A549 (cell line): Measurements from ENCODE around the gene THADA. TPM values are rescaled to one million over a fixed set of nuclear protein-coding genes. Genes with fewer than 3 reads are reported as not detected.

Source experiments
- ATAC-seq, 2 experiments: fragments of 200-7000 bp in 1 of 2; fragments of >200 bp in 1 of 2; cut with Nextera tagmentation in 1 of 2; cut with Tn5 transposase in 1 of 2; 3 replicates each; pipeline versions ENCODE4 v1.8.0 to v1.9.1; 2018 to 2020; ENCODE audit warnings: mild to moderate bottlenecking in 1 of 2, moderate library complexity in 1 of 2
- CTCF ChIA-PET: fragments of 300-600 bp; sonication (Branson Sonifier 250); formaldehyde crosslinking; extraction: SDS; loops from one replicate; lab custom pipeline; 2021; ENCODE audit warnings: antibody characterized with exemption, inconsistent platforms; lab: Yijun Ruan, JAX
- POLR2A ChIA-PET: fragments of 350-600 bp; formaldehyde crosslinking; extraction: SDS; loops from one replicate; lab custom pipeline; 2021; ENCODE audit warnings: antibody characterized with exemption, inconsistent platforms; lab: Yijun Ruan, JAX
- DNase-seq, 2 experiments: peaks; one replicate each; pipeline versions ENCODE4 v3.0.0 to v3.0.0-alpha.2; 2011 to 2016; ENCODE audit warnings: low read depth in 1 of 2, low spot score in 1 of 2
- FAIRE-seq: peaks from 2 replicates; lab custom pipeline; 2011; peaks lifted over from hg19 to GRCh38; lab: Jason Lieb, UNC
- H3K27ac ChIP-seq, 2 experiments: fragments of >200 bp; sonication (Bioruptor Twin); formaldehyde crosslinking; 3 replicates each; pipeline ENCODE4 v1.5.1; 2016 to 2017
- H3K4me1 ChIP-seq: fragments of >200 bp; sonication (Bioruptor Twin); formaldehyde crosslinking; 3 replicates; pipeline ENCODE4 v1.6.1; 2016
- H3K4me2 ChIP-seq: fragments of >200 bp; sonication (Bioruptor Twin); formaldehyde crosslinking; 3 replicates; pipeline ENCODE4 v1.6.1; 2016
- H3K4me3 ChIP-seq: fragments of >200 bp; sonication (Bioruptor Twin); formaldehyde crosslinking; 3 replicates; pipeline ENCODE4 v1.5.1; 2016
- H3K9me3 ChIP-seq: fragments of >200 bp; sonication (Bioruptor Twin); formaldehyde crosslinking; 3 replicates; pipeline ENCODE4 v1.6.1; 2016
- ATOH8 ChIP-seq: fragments of 250-450 bp; sonication (Bioruptor Pico); IDR thresholded peaks from 2 replicates; pipeline ENCODE4 v1.5.0; 2020; ENCODE audit warnings: low read depth, mild to moderate bottlenecking, moderate library complexity
- CHD2 ChIP-seq: fragments of 150-350 bp; IDR thresholded peaks from 2 replicates; pipeline ENCODE4 v1.6.1; 2014; ENCODE audit warnings: low read length; ENCODE audit not compliant: partially characterized antibody
- CHD4 ChIP-seq: fragments of 200-600 bp; sonication (generic); IDR thresholded peaks from 2 replicates; pipeline ENCODE4 v1.6.1; 2016; ENCODE audit warnings: antibody characterized with exemption, mild to moderate bottlenecking, borderline replicate concordance
- E2F6 ChIP-seq: IDR thresholded peaks from 2 replicates; pipeline ENCODE4 v1.6.1; 2012; ENCODE audit warnings: low read depth, borderline replicate concordance
- EHF ChIP-seq: fragments of 250-450 bp; sonication (Bioruptor Pico); IDR thresholded peaks from 2 replicates; pipeline ENCODE4 v1.5.0; 2020; ENCODE audit warnings: mild to moderate bottlenecking
- EHMT2 ChIP-seq: fragments of 200-600 bp; sonication (generic); IDR thresholded peaks from 2 replicates; pipeline ENCODE4 v1.6.1; 2016; ENCODE audit warnings: antibody characterized with exemption, low read depth, mild to moderate bottlenecking, moderate library complexity
- ELK1 ChIP-seq: fragments of 150-350 bp; IDR thresholded peaks from 2 replicates; pipeline ENCODE4 v1.6.1; 2014; ENCODE audit warnings: low read depth, mild to moderate bottlenecking, low read length
- EP300 ChIP-seq, 2 experiments: fragments of >200 bp; sonication (Bioruptor Twin); formaldehyde crosslinking; IDR thresholded peaks; 2 replicates in 1 of 2; 3 replicates in 1 of 2; pipeline ENCODE4 v1.6.1; 2016 to 2017
- FOSB ChIP-seq: fragments of 250-450 bp; sonication (Bioruptor Pico); IDR thresholded peaks from 2 replicates; pipeline ENCODE4 v1.5.0; 2020; ENCODE audit warnings: mild to moderate bottlenecking, moderate library complexity
- HEYL ChIP-seq: fragments of 250-450 bp; sonication (Bioruptor Pico); IDR thresholded peaks from 2 replicates; pipeline ENCODE4 v1.8.0; 2021; ENCODE audit warnings: mild to moderate bottlenecking, moderate library complexity
- HMGXB4 ChIP-seq: fragments of 250-450 bp; sonication (Bioruptor Pico); IDR thresholded peaks from 2 replicates; pipeline ENCODE4 v1.5.0; 2021; ENCODE audit warnings: mild to moderate bottlenecking, moderate library complexity, borderline replicate concordance
- HOXB13 ChIP-seq: fragments of 250-450 bp; sonication (Bioruptor Pico); IDR thresholded peaks from 2 replicates; pipeline ENCODE4 v1.5.0; 2020; ENCODE audit warnings: low read depth, mild to moderate bottlenecking, moderate library complexity
- HOXB5 ChIP-seq: fragments of 250-450 bp; sonication (Bioruptor Pico); IDR thresholded peaks from 2 replicates; pipeline ENCODE4 v1.5.0; 2020; ENCODE audit warnings: mild to moderate bottlenecking, moderate library complexity
- MAFK ChIP-seq: fragments of 450-650 bp; IDR thresholded peaks from 2 replicates; pipeline ENCODE4 v1.6.1; 2014; ENCODE audit not compliant: partially characterized antibody
- MAX ChIP-seq: IDR thresholded peaks from 2 replicates; pipeline ENCODE4 v1.6.1; 2012
- RARB ChIP-seq: fragments of 250-450 bp; sonication (Bioruptor Pico); IDR thresholded peaks from 2 replicates; pipeline ENCODE4 v1.8.0; 2021; ENCODE audit warnings: mild to moderate bottlenecking, moderate library complexity
- TP53 ChIP-seq: fragments of 250-450 bp; sonication (Bioruptor Pico); IDR thresholded peaks from 2 replicates; pipeline ENCODE4 v1.5.0; 2021; ENCODE audit warnings: mild to moderate bottlenecking, moderate library complexity
- ZC3H11A ChIP-seq: fragments of 450-650 bp; IDR thresholded peaks from 2 replicates; pipeline ENCODE4 v1.6.1; 2014; ENCODE audit warnings: antibody characterized with exemption, mild to moderate bottlenecking
- WGBS: methylation state at CpG from one replicate; pipeline ENCODE4 v1.1.6; 2017; ENCODE audit errors: missing lambda C conversion rate; 5-methylcytosine and 5-hydroxymethylcytosine counted together
- polyA plus RNA-seq, 4 experiments: library from polyadenylated mRNA; depleted of rRNA in 3 of 4; stranded (reverse); fragments of >200 nt; fragmentation: RNase III in 1 of 4; extraction: RNeasy Plus Mini Kit Qiagen cat#74134 plus additional on column Dnase treatment in 1 of 4; gene quantifications; 2 replicates in 3 of 4; 3 replicates in 1 of 4; pipeline ENCODE4 v1.2.3, GENCODE V29; 2011 to 2017

Gene THADA
- polyA plus RNA-seq, 2 of the 4 experiments (the other 2 are of a cell fraction): 21.8 to 37.9 TPM

GRCh38 chr2:43267381-43267780 lies 328.5 kb downstream of the THADA start:
- DNase-seq (no peak), ATAC-seq (no peak), FAIRE-seq (no peak)
- WGBS: 93% methylated on average over 7 of the region's 7 CpGs
- Histone ChIP-seq H3K9me3 (no peaks in the 10 kb centered on the region), H3K4me3 (no peak overlapping the region), H3K27ac (no peak overlapping the region), H3K4me2 (no peak overlapping the region), H3K4me1 (peaks cover 3% of the 10 kb centered on the region; the same call in 1 of the 3 replicates)
- POLR2A ChIA-PET: no interaction called here
- no peak for TF ChIP-seq ZC3H11A
- TF ChIP-seq ELK1: no peak
- TF ChIP-seq EP300 (IDR thresholded peaks at IDR 0.05): no peak
- CTCF ChIA-PET: interaction anchor here (0.8 to 2.2 kb wide), 6 partner anchors 10 to 322 kb away, joined by 3 to 8 read pairs (median 4); no protein-coding TSS in a partner anchor

GRCh38 chr2:43266711-43267111 lies 329.1 kb downstream of the THADA start:
- ATAC-seq (no peak), FAIRE-seq (no peak), DNase-seq (no peak)
- Histone ChIP-seq H3K4me2 (no peak overlapping the region), H3K4me1 (peaks cover 3% of the 10 kb centered on the region; the same call in 1 of the 3 replicates), H3K27ac (no peak overlapping the region), H3K9me3 (no peaks in the 10 kb centered on the region), H3K4me3 (no peak overlapping the region)
- 92% methylated on average over 4 of the region's 4 CpGs for WGBS
- ChIA-PET CTCF (interaction anchor here (1.0 to 2.2 kb wide), 5 partner anchors 15 to 523 kb away, joined by 3 to 8 read pairs (median 3); no protein-coding TSS in a partner anchor), POLR2A (no interaction called here)
- no peak for TF ChIP-seq MAFK
- TF ChIP-seq EHF: no peak
- TF ChIP-seq EP300 (IDR thresholded peaks at IDR 0.05): no peak
- no peak for TF ChIP-seq FOSB (CRISPR knock-in tag)
- TF ChIP-seq ELK1: no peak
- no peak for TF ChIP-seq EHMT2
- no peak for TF ChIP-seq ATOH8 (CRISPR knock-in tag)
- no peak for TF ChIP-seq HOXB5
- TF ChIP-seq HOXB13 (CRISPR knock-in tag): no peak
- TF ChIP-seq RARB (CRISPR knock-in tag): no peak
- no peak for TF ChIP-seq TP53 (CRISPR knock-in tag)
- TF ChIP-seq CHD2: no peak
- TF ChIP-seq E2F6: no peak

- Histone ChIP-seq H3K4me3 (no peak overlapping the region), H3K4me2 (no peak overlapping the region), H3K27ac (no peak overlapping the region), H3K4me1 (peaks cover 3% of the 10 kb centered on the region; the same call in 1 of the 3 replicates), H3K9me3 (no peaks in the 10 kb centered on the region)
- ChIA-PET CTCF (no interaction called here), POLR2A (no interaction called here)
- no peak for DNase-seq
- no peak for FAIRE-seq
- WGBS: 82% methylated on average over 9 of the region's 9 CpGs
- ATAC-seq: no peak
- TF ChIP-seq HEYL (CRISPR knock-in tag) (no peak), HMGXB4 (CRISPR knock-in tag) (no peak), MAX (no peak), CHD4 (no peak)
These were observed 330.4 kb downstream of the THADA start for GRCh38 chr2:43265421-43265820.
